Osteoblast (primary cell): ENCODE data around the gene MEFV. TPM values are rescaled to one million over a fixed set of nuclear protein-coding genes. Genes with fewer than 3 reads are reported as not detected.

ENCODE experiments used
- DNase-seq: peaks from one replicate; pipeline ENCODE4 v3.0.0; 2011; ENCODE audit warnings: low spot score, mixed read lengths; ENCODE audit not compliant: insufficient read length; ENCODE audit errors: missing footprints
- H2AFZ ChIP-seq: 2 replicates; pipeline ENCODE4 v1.6.0; 2011; ENCODE audit warnings: mild to moderate bottlenecking, low read length
- H3K27ac ChIP-seq: 2 replicates; pipeline ENCODE4 v1.5.1; 2011; ENCODE audit warnings: mild to moderate bottlenecking, low read depth, low read length, moderate library complexity
- H3K27me3 ChIP-seq: 2 replicates; pipeline ENCODE4 v1.6.0; 2012; ENCODE audit warnings: mild to moderate bottlenecking, control low read depth, inconsistent platforms, low read length, moderate library complexity; ENCODE audit not compliant: insufficient read depth
- H3K36me3 ChIP-seq: 2 replicates; pipeline ENCODE4 v1.5.1; 2011; ENCODE audit warnings: mild to moderate bottlenecking, low read length, control low read depth, moderate library complexity; ENCODE audit not compliant: insufficient read depth
- H3K4me1 ChIP-seq: 2 replicates; pipeline ENCODE4 v1.5.1; 2011; ENCODE audit warnings: mild to moderate bottlenecking, low read length, control low read depth, moderate library complexity; ENCODE audit not compliant: insufficient read depth
- H3K4me2 ChIP-seq: 2 replicates; pipeline ENCODE4 v1.6.0; 2011; ENCODE audit warnings: mild to moderate bottlenecking, low read length; ENCODE audit not compliant: insufficient read depth
- H3K4me3 ChIP-seq: fragments of 200-600 bp; sonication (generic); 3 replicates; pipeline ENCODE4 v1.5.1; 2012; ENCODE audit warnings: mild to moderate bottlenecking, low read length, inconsistent platforms; ENCODE audit not compliant: insufficient read depth
- H3K79me2 ChIP-seq: 2 replicates; pipeline ENCODE4 v1.6.0; 2012; ENCODE audit warnings: mild to moderate bottlenecking, low read length, control low read depth, inconsistent platforms; ENCODE audit not compliant: insufficient read depth
- H3K9me3 ChIP-seq: 2 replicates; pipeline ENCODE4 v1.5.1; 2011; ENCODE audit warnings: low read depth, low read length, control low read depth
- H4K20me1 ChIP-seq: 2 replicates; pipeline ENCODE4 v1.6.0; 2012; ENCODE audit warnings: mild to moderate bottlenecking, low read length, control low read depth; ENCODE audit not compliant: insufficient read depth
- total RNA-seq: library from RNA; depleted of rRNA; stranded (reverse); fragments of >200 nt; gene quantifications from 2 replicates; pipeline ENCODE4 v1.2.3, GENCODE V29; 2012
- TF ChIP-seq, protein P1 (sequence below): IDR thresholded peaks from 2 replicates; pipeline ENCODE4 v1.5.1; 2011; ENCODE audit warnings: mild to moderate bottlenecking, low read depth, low read length, moderate library complexity; ENCODE audit errors: extremely low read depth

MEFV gene
- total RNA-seq, 1 donor, result under 0.01 TPM

GRCh38 chr16:3268294-3268693 is 11.9 kb upstream of the MEFV start:
- no peaks in the 10 kb centered on the region for H3K36me3 ChIP-seq
- no peak overlapping the region for H3K27ac ChIP-seq
- H3K79me2 ChIP-seq, result no peaks in the 10 kb centered on the region
- peaks cover 16% of the 10 kb centered on the region for H3K4me1 ChIP-seq
- H3K4me2 ChIP-seq, result no peak overlapping the region
- no peaks in the 10 kb centered on the region for H3K9me3 ChIP-seq
- H3K27me3 ChIP-seq, result no peaks in the 10 kb centered on the region
- no peak overlapping the region for H3K4me3 ChIP-seq
- no peaks in the 10 kb centered on the region for H4K20me1 ChIP-seq
- DNase-seq, result peak; percentile 22
- TF ChIP-seq, protein P1, sequence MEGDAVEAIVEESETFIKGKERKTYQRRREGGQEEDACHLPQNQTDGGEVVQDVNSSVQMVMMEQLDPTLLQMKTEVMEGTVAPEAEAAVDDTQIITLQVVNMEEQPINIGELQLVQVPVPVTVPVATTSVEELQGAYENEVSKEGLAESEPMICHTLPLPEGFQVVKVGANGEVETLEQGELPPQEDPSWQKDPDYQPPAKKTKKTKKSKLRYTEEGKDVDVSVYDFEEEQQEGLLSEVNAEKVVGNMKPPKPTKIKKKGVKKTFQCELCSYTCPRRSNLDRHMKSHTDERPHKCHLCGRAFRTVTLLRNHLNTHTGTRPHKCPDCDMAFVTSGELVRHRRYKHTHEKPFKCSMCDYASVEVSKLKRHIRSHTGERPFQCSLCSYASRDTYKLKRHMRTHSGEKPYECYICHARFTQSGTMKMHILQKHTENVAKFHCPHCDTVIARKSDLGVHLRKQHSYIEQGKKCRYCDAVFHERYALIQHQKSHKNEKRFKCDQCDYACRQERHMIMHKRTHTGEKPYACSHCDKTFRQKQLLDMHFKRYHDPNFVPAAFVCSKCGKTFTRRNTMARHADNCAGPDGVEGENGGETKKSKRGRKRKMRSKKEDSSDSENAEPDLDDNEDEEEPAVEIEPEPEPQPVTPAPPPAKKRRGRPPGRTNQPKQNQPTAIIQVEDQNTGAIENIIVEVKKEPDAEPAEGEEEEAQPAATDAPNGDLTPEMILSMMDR, result no peak
- no peak overlapping the region for H2AFZ ChIP-seq

DNA sequence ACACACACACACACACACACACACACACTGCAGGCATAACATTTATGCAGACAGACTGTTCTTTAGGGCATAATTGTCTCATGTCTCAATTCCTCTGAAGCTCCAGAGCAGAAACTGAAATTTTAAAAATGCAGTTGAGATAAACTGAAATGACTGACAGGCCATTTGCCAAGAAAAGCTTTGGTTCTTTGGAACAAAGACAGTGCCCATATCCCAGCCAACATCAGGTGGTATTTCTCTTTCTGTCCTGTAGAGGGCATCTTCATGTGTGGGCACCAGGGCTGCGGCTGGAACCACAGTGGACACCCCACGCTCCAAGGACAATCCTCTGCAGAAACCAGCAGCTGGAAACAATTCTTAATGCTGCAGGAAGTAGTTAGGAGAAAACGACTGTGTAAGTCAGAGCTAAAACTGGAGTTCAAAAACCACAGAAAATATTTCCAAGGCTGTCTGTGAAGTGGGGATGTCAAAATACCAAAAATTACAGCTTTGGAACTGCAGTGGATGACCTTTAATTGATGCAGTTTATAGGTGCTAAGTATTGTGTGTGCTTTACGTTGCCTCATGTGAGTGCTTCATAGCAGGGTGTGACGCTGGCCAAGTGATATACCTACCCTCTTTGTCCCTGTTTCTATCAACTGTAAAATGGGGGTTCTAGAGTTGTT is 10.6 kb upstream of the MEFV start:
- TF ChIP-seq, protein P1, result peak; percentile 81
- Histone ChIP-seq H3K4me1 (peaks cover 16% of the 10 kb centered on the region), H3K4me2 (peak overlapping the region; percentile 68), H3K79me2 (no peaks in the 10 kb centered on the region), H3K9me3 (no peaks in the 10 kb centered on the region), H3K27me3 (no peaks in the 10 kb centered on the region), H3K27ac (peak overlapping the region; percentile 65), H3K36me3 (no peaks in the 10 kb centered on the region), H4K20me1 (no peaks in the 10 kb centered on the region), H2AFZ (peak overlapping the region; percentile 38), H3K4me3 (no peak overlapping the region)
- peak; percentile 95 for DNase-seq

GRCh38 chr16:3264137-3265036 is 8.0 kb upstream of the MEFV start:
- no peaks in the 10 kb centered on the region for H3K9me3 ChIP-seq
- H4K20me1 ChIP-seq, result no peaks in the 10 kb centered on the region
- H3K4me3 ChIP-seq, result peak overlapping the region; percentile 85
- peak overlapping the region; percentile 79 for H2AFZ ChIP-seq
- H3K36me3 ChIP-seq, result no peaks in the 10 kb centered on the region
- no peaks in the 10 kb centered on the region for H3K79me2 ChIP-seq
- H3K27ac ChIP-seq, result peak overlapping the region; percentile 77
- TF ChIP-seq, protein P1, result peak; percentile 16
- H3K4me1 ChIP-seq, result peaks cover 18% of the 10 kb centered on the region
- peak overlapping the region; percentile 77 for H3K4me2 ChIP-seq
- no peaks in the 10 kb centered on the region for H3K27me3 ChIP-seq
- DNase-seq, result peak; percentile 99

DNA sequence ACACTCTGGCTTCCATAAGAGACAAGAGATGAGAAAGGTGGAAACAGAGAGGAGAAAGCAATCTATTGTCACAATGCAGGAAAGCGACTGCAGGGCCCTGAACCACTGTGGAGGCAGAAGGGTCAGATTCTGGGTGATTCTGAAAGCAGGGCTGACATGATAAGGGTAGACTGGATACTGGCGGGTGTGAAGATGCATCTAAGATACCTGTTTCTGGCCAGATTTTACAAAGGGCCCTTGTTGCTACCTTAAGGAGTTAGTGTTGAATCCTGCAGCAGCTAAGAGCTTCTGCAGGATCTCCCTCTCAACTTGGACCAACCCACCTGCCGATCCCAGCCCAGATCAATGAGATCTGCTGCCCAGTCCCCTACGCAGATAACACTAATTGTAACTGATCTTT is 6.1 kb upstream of the MEFV start:
- Histone ChIP-seq H4K20me1 (no peaks in the 10 kb centered on the region), H2AFZ (no peak overlapping the region), H3K79me2 (no peaks in the 10 kb centered on the region), H3K27ac (no peak overlapping the region), H3K36me3 (no peaks in the 10 kb centered on the region), H3K4me2 (no peak overlapping the region), H3K9me3 (no peaks in the 10 kb centered on the region), H3K4me1 (peaks cover 30% of the 10 kb centered on the region), H3K4me3 (no peak overlapping the region), H3K27me3 (no peaks in the 10 kb centered on the region)
- TF ChIP-seq, protein P1, result no peak
- DNase-seq, result no peak
